ENCODE measurements around the gene MYBPC2. TPM values are rescaled to one million over a fixed set of nuclear protein-coding genes. Genes with fewer than 3 reads are reported as not detected.

MYBPC2 gene
- polyA plus RNA-seq, 1 experiment, result not detected

DNA sequence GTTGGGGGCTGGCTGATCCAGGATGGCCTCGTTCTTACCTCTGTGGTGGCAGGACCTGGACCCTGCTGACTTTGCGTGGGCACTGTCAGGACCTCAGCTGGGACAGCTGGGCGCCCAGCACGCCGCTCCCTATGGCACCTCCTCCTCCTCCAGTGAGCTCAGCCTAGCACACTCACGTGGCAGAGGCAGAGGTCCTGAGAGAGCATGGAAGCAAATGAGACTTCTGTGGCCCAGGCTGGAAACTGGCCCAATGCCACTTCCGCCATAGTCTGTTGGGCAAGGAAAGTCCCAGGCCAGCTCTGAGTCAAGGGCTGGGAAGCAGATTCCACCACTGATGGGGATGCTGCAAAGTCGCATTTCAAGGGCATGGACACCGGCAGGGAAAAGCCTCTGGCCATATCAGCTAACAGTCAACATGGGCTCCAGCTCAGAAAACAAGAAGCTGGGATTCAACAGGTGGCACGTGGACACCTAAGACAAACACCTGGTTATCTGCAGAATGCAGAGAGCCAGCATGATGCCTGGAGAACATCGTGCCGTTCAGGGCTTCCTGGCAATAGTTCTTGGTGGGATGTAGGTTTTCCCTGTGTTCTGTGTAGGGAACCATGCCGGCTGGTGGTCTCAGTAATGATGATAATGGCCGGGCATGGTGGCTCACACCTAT, 16.7 kb downstream of the MYBPC2 start:
- POLR2A ChIA-PET, result no interaction called here
- no peak for DNase-seq (ENCODE audit: low read depth)
- no peak overlapping the region for H3K4me3 ChIP-seq (ENCODE audit: low read depth, low read length)
- TF ChIP-seq CTCF (IDR thresholded peaks at IDR 0.05; ENCODE audit: insufficient read depth, low read depth, low read length), result no peak
- CTCF ChIA-PET, result interaction anchor here (1.3 to 2.0 kb wide), 3 partner anchors 12 to 92 kb away, joined by 5 to 9 read pairs (median 5); no protein-coding TSS in a partner anchor
- no peaks in the 10 kb centered on the region for H3K36me3 ChIP-seq (ENCODE audit: control insufficient read depth, insufficient read depth, low read length)
- no peaks in the 10 kb centered on the region for H3K27me3 ChIP-seq (ENCODE audit: control insufficient read depth, insufficient read depth, low read length)

DNA sequence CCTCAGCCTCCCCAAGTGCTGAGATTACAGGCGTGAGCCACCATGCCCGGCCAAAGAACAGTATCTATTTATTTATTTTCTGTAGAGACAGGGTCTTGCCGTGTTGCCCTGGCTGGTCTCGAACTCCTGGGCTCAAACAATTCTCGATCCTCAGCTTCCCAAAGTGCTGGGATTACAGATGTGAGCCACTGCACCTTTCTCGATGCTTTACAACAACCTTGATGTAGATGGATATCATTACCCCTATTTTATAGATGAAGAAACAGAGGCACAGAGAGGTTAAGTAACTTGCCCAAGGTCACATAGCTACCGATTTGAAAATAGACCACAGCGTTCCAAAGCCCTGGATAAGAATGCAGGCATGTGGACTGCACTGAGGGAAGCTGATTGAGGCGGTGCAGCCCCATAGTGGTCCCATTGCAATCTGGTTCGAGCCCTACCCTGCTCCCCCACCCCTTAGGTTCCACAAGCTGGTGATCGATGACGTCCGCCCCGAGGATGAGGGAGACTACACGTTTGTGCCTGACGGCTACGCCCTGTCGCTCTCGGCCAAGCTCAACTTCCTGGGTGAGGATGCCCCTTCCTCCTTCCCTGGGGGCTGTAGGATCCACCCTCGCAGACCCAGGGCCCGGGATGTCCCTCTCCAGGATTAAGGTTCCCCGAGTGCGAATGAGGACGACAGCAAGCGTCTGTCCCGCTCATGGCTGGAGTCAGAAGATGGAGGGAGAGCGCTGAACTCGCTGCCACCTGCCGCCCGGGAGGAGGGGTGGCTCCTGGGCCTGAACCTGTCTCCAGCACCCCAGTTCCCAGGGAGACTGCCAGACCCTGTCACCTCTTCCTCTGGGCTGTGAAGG, 17.9 kb downstream of the MYBPC2 start:
- DNase-seq (ENCODE audit: low read depth), result no peak
- no peak for TF ChIP-seq CTCF (IDR thresholded peaks at IDR 0.05; ENCODE audit: insufficient read depth, low read depth, low read length)
- no peak overlapping the region for H3K4me3 ChIP-seq (ENCODE audit: low read depth, low read length)
- POLR2A ChIA-PET, result no interaction called here
- CTCF ChIA-PET, result interaction anchor here (0.9 to 2.0 kb wide), 3 partner anchors 11 to 93 kb away, joined by 4 to 9 read pairs (median 5); no protein-coding TSS in a partner anchor
- no peaks in the 10 kb centered on the region; the same call in none of the 2 replicates for H3K27me3 ChIP-seq (ENCODE audit: control insufficient read depth, insufficient read depth, low read length)
- no peaks in the 10 kb centered on the region for H3K36me3 ChIP-seq (ENCODE audit: control insufficient read depth, insufficient read depth, low read length)

DNA sequence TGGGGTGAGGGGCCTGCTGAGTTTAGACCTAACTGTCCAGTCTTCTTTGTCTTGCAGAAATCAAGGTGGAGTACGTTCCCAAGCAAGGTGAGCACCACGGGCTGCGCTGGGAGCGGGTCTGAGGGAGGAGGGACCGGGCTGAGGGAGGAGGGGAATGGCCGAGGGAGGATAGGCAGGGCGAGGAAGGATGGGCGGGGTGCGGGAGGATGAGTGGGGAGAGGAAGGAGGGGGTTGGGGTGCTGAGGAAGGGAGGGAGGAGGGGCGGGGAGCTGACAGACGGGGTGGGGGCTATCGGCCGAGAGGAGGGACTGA, 18.5 kb downstream of the MYBPC2 start:
- Histone ChIP-seq H3K36me3 (ENCODE audit: control insufficient read depth, insufficient read depth, low read length) (no peaks in the 10 kb centered on the region), H3K4me3 (ENCODE audit: low read depth, low read length) (no peak overlapping the region), H3K27me3 (ENCODE audit: control insufficient read depth, insufficient read depth, low read length) (no peaks in the 10 kb centered on the region; the same call in none of the 2 replicates)
- DNase-seq (ENCODE audit: low read depth), result no peak
- no peak for TF ChIP-seq CTCF (IDR thresholded peaks at IDR 0.05; ENCODE audit: insufficient read depth, low read depth, low read length)
- ChIA-PET POLR2A (no interaction called here), CTCF (interaction anchor here (0.9 kb wide), 1 partner anchor 94 kb away, joined by 4 read pairs; no protein-coding TSS in a partner anchor)

DNA sequence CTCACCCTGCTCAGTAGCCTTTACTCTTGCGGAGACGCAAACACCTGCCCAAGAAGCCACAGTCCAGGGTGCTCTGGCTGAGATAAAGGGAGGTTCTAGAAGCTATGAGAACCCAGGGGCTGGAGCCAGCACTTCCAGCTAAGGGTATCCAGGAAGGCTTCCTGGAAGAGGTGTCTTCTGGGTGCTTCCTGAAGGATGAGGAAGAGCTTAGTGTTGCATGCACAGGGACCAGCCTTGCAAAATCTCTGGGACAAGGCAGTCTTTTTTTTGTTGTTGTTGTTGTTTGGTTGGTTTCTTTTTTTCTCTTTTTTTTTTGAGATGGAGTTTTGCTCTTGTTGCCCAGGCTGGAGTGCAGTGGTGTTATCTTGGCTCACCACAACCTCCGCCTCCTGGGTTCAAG, 20.6 kb downstream of the MYBPC2 start:
- Histone ChIP-seq H3K36me3 (ENCODE audit: control insufficient read depth, insufficient read depth, low read length) (no peaks in the 10 kb centered on the region), H3K4me3 (ENCODE audit: low read depth, low read length) (no peak overlapping the region), H3K27me3 (ENCODE audit: control insufficient read depth, insufficient read depth, low read length) (peaks cover 2% of the 10 kb centered on the region)
- ChIA-PET POLR2A (no interaction called here), CTCF (no interaction called here)
- TF ChIP-seq CTCF (IDR thresholded peaks at IDR 0.05; ENCODE audit: insufficient read depth, low read depth, low read length), result no peak
- no peak for DNase-seq (ENCODE audit: low read depth)

GRCh38 chr19:50455992-50456391, 23.3 kb downstream of the MYBPC2 start:
- POLR2A ChIA-PET, result no interaction called here
- DNase-seq (ENCODE audit: low read depth), result no peak
- Histone ChIP-seq H3K36me3 (ENCODE audit: control insufficient read depth, insufficient read depth, low read length) (no peaks in the 10 kb centered on the region), H3K4me3 (ENCODE audit: low read depth, low read length) (no peak overlapping the region), H3K27me3 (ENCODE audit: control insufficient read depth, insufficient read depth, low read length) (peaks cover 2% of the 10 kb centered on the region)
- TF ChIP-seq CTCF (IDR thresholded peaks at IDR 0.05; ENCODE audit: insufficient read depth, low read depth, low read length), result no peak
- CTCF ChIA-PET, result no interaction called here
